Adrenal gland (tissue), 19 donors: ENCODE measurements around the gene KMT2D. TPM values are rescaled to one million over a fixed set of nuclear protein-coding genes. Genes with fewer than 3 reads are reported as not detected.
A peak's percentile ranks its signal among the peaks of the same experiment; 100 is the strongest.

Experiments
- DNase-seq, 7 donors: peaks; one replicate each; pipeline ENCODE4 v3.0.0-alpha.2; 2019 to 2020
- H3K27ac ChIP-seq, 5 donors: fragments of 200-600 bp; sonication (generic) in 4 of 5; 1 replicate in 3 of 5; 2 replicates in 2 of 5; pipeline versions ENCODE4 v1.5.1 to v1.8.0; 2016 to 2020; ENCODE audit warnings: mild to moderate bottlenecking in 1 of 5
- H3K27me3 ChIP-seq: fragments of 200-600 bp; 2 replicates; pipeline ENCODE4 v1.8.0; 2021
- H3K36me3 ChIP-seq, 2 donors: fragments of 200-600 bp; replicated peaks in 1 of 2; 1 replicate in 1 of 2; 2 replicates in 1 of 2; pipeline versions ENCODE4 v1.5.1 to v1.8.0; 2018 to 2022
- H3K4me1 ChIP-seq, 2 donors: fragments of 200-600 bp; replicated peaks in 1 of 2; 1 replicate in 1 of 2; 2 replicates in 1 of 2; pipeline versions ENCODE4 v1.5.1 to v1.8.0; 2018 to 2021
- H3K4me3 ChIP-seq, 4 donors: fragments of 200-600 bp; sonication (generic) in 3 of 4; one replicate each; pipeline ENCODE4 v1.5.1; 2016 to 2018
- H3K9me3 ChIP-seq, 3 donors: fragments of 200-600 bp; sonication (generic) in 1 of 3; replicated peaks in 1 of 3; 1 replicate in 2 of 3; 2 replicates in 1 of 3; pipeline versions ENCODE4 v1.5.1 to v1.8.0; 2016 to 2021
- CTCF ChIP-seq, 6 experiments: fragments of 450-650 bp in 4 of 6; fragments of 200-600 bp in 2 of 6; sonication (generic) in 1 of 6; IDR thresholded peaks; 1 replicate in 5 of 6; 2 replicates in 1 of 6; pipeline versions ENCODE4 v1.5.1 to v1.8.0; 2016 to 2021; ENCODE audit warnings: antibody characterized with exemption in 6 of 6, mild to moderate bottlenecking in 2 of 6, moderate library complexity in 1 of 6
- POLR2A ChIP-seq, 2 donors: fragments of 450-650 bp; IDR thresholded peaks; one replicate each; pipeline ENCODE4 v1.6.1; 2017; ENCODE audit warnings: antibody characterized with exemption in 2 of 2, mild to moderate bottlenecking in 2 of 2, moderate library complexity in 1 of 2
- WGBS, 4 donors: extraction: QIAGEN DNeasy Blood & Tissue Kit in 2 of 4; methylation state at CpG; one replicate each; pipeline versions ENCODE4 v1.1.5 to v1.1.7; 2013 to 2017; 5-methylcytosine and 5-hydroxymethylcytosine counted together
- intact Hi-C, 2 donors: fragments of 100-400 bp; cut with DNase I; formaldehyde crosslinking; loops; one replicate each; pipeline versions ENCODE4 v1.14.1 to v1.15.0; 2022 to 2023
- long read RNA-seq, 10 donors: library from polyadenylated mRNA in 3 of 10; unstranded in 2 of 10; stranded (forward) in 1 of 10; transcript quantifications; one replicate each; pipeline ENCODE4 v2.0.0 and lab custom pipeline, GENCODE V29; 2021 to 2026
- polyA plus RNA-seq, 3 donors: library from polyadenylated mRNA; stranded (reverse); fragments of 200-250 nt in 2 of 3; fragments of 350-450 nt in 1 of 3; fragmentation: Illumina TruSeq in 1 of 3; extraction: RNeasy Lipid Tissue Mini Kit (QIAGEN cat#74804) in 1 of 3; gene quantifications; one replicate each; pipeline ENCODE4 v1.2.3, GENCODE V29; 2013 to 2014
- total RNA-seq, 9 donors: library from RNA; depleted of rRNA in 4 of 9; stranded (reverse); fragments of >200 nt in 4 of 9; fragments of 120-200 nt in 1 of 9; fragmentation: NEBNext Ultra II Directional in 1 of 9; extraction: Animal tissue kit (Norgen Biotek cat#: 25700) in 1 of 9; gene quantifications; one replicate each; pipeline versions ENCODE4 v1.1.0 to v1.2.4, GENCODE V29; 2013 to 2023
- donor health status: healthy with polysubstance abuse.
- donor health status: Bipolar disorder and iron deficiency.
- donor health status: DM: yes; HTN: yes; CAD: no.
- donor health status: DM: no; HTN: no; CAD: no.
- donor health status: DM: no; HTN: no; CAD: no.
- donor health status: DM: yes; HTN: yes; CAD: no.

The KMT2D gene
- total RNA-seq (10 to 100 TPM; 21.2 to 80.9 (median 56.4) TPM), polyA plus RNA-seq (100 to 1,000 TPM in 1 of 3 donors, 10 to 100 TPM in 2; 25.6 to 140 (median 31.4) TPM)
- long read RNA-seq, donor 1 = 0 reads
- long read RNA-seq, donor 2, partial matches to known transcripts = 6 of 7 reads
- long read RNA-seq, donor 2, other reads (novel, unspliced or antisense) = 0 of 7 reads
- long read RNA-seq, donor 3, partial matches to known transcripts = 0 of 1 reads
- long read RNA-seq, donor 3, other reads (novel, unspliced or antisense) = 0 of 1 reads
- long read RNA-seq, donor 4, partial matches to known transcripts = 0 of 2 reads
- long read RNA-seq, donor 4, other reads (novel, unspliced or antisense) = 2 of 2 reads
- long read RNA-seq, donor 5, partial matches to known transcripts = 3 of 7 reads
- long read RNA-seq, donor 5, other reads (novel, unspliced or antisense) = 4 of 7 reads
- long read RNA-seq, donor 6, partial matches to known transcripts = 0 of 4 reads
- long read RNA-seq, donor 6, other reads (novel, unspliced or antisense) = 4 of 4 reads
- long read RNA-seq, donor 7, partial matches to known transcripts = 0 of 1 reads
- long read RNA-seq, donor 7, other reads (novel, unspliced or antisense) = 0 of 1 reads
- long read RNA-seq, donor 8 = 0 reads
- long read RNA-seq, donor 9, partial matches to known transcripts = 6 of 7 reads
- long read RNA-seq, donor 9, other reads (novel, unspliced or antisense) = 0 of 7 reads
- long read RNA-seq, donor 10 = 0 reads

GRCh38 chr12:49060237-49061156 lies at the start of gene KMT2D:
TSS of gene KMT2D (minus strand) at chr12:49060794. CDS start at chr12:49055324, 5,470 bp downstream.
- Histone ChIP-seq H3K4me1 (peaks cover 36 to 39% of the 10 kb centered on the region in 2 donors), H3K4me3 (peak within 1 kb of the TSS; percentile 68 to 99 (median 80))

GRCh38 chr12:49109641-49110463 lies 49.3 kb upstream of the KMT2D start:
- intact Hi-C loops = no loop called here
- Histone ChIP-seq H3K27me3 (no peaks in the 10 kb centered on the region), H3K4me1 (peaks cover 25 to 50% of the 10 kb centered on the region in 2 donors), H3K9me3 (no peaks in the 10 kb centered on the region), H3K27ac (peak overlapping the region; percentile 42 to 97 (median 97)), H3K36me3 (peaks cover 0 to 20% of the 10 kb centered on the region in 2 donors), H3K4me3 (peak overlapping the region; percentile 9 to 93 (median 82))
- TF ChIP-seq POLR2A (IDR thresholded peaks at IDR 0.05) = no peak
- peak in 4 of 7 donors; percentile 40 to 62 (median 43) for DNase-seq
- 3 to 8% (median 3%) methylated on average over 11 to 33 of the region's 33 CpGs for WGBS, 4 donors

More at GRCh38 chr12:49060237-49061156, at the start of gene KMT2D:
- H3K36me3 ChIP-seq = no peaks in the 10 kb centered on the region
- DNase-seq = peak; percentile 87 to 95 (median 93)
- WGBS, 4 donors = 0% methylated on average over 2 to 74 of the region's 74 CpGs
- intact Hi-C loops = loop anchor here (10.0 kb wide), 1 partner anchor 64 kb away; no protein-coding TSS in a partner anchor
- peak within 1 kb of the TSS; percentile 94 to 98 (median 96) for H3K27ac ChIP-seq
- peak in 5 of 6 experiments; percentile 22 to 92 (median 67) for TF ChIP-seq CTCF (IDR thresholded peaks at IDR 0.05)
- peak in 1 of 2 donors; percentile 7 for TF ChIP-seq POLR2A (IDR thresholded peaks at IDR 0.05)
- no peaks in the 10 kb centered on the region for H3K27me3 ChIP-seq
- no peaks in the 10 kb centered on the region for H3K9me3 ChIP-seq

- no peaks in the 10 kb centered on the region for H3K27me3 ChIP-seq
- peak overlapping the region in 2 of 4 donors; percentile 73 to 91 for H3K4me3 ChIP-seq
- 2 to 9% (median 6%) methylated on average over 3 to 4 of the region's 4 CpGs for WGBS, 4 donors
- intact Hi-C loops = no loop called here
- TF ChIP-seq POLR2A (IDR thresholded peaks at IDR 0.05) (peak; percentile 38 to 73), CTCF (IDR thresholded peaks at IDR 0.05) (peak in 1 of 6 experiments; percentile 5)
- peak; percentile 66 to 89 (median 80) for DNase-seq
- peak overlapping the region; percentile 23 to 97 (median 97) for H3K27ac ChIP-seq
- no peaks in the 10 kb centered on the region for H3K9me3 ChIP-seq
- peaks cover 25 to 50% of the 10 kb centered on the region in 2 donors for H3K4me1 ChIP-seq
- peaks cover 0 to 29% of the 10 kb centered on the region in 2 donors for H3K36me3 ChIP-seq
Measured at GRCh38 chr12:49108958-49109404, 48.4 kb upstream of the KMT2D start.
